Type B pancreatic cell (in vitro differentiated cells): ENCODE results near the gene ATF7IP. TPM values are rescaled to one million over a fixed set of nuclear protein-coding genes. Genes with fewer than 3 reads are reported as not detected.
A peak's percentile ranks its signal among the peaks of the same experiment; 100 is the strongest.

Experiments
- DNase-seq: peaks from one replicate; pipeline ENCODE4 v3.0.0; 2021; ENCODE audit warnings: mixed read lengths; ENCODE audit not compliant: unreplicated experiment; ENCODE audit errors: extremely low spot score
- H3K27ac Mint-ChIP-seq: 2 replicates; pipeline ENCODE4 v1.8.0; 2021; ENCODE audit warnings: mild to moderate bottlenecking, mixed read lengths
- H3K27me3 Mint-ChIP-seq: 2 replicates; pipeline ENCODE4 v1.8.0; 2021; ENCODE audit warnings: mixed read lengths
- H3K36me3 Mint-ChIP-seq: 2 replicates; pipeline ENCODE4 v1.8.0; 2021; ENCODE audit warnings: mixed read lengths
- H3K4me1 Mint-ChIP-seq: one replicate; pipeline ENCODE4 v1.8.0; 2021; ENCODE audit warnings: mixed read lengths; ENCODE audit not compliant: unreplicated experiment
- H3K4me3 Mint-ChIP-seq: 2 replicates; pipeline ENCODE4 v1.8.0; 2021; ENCODE audit warnings: mild to moderate bottlenecking, mixed read lengths
- H3K9me3 Mint-ChIP-seq: 2 replicates; pipeline ENCODE4 v1.8.0; 2021; ENCODE audit warnings: mixed read lengths
- CTCF ChIP-seq: fragments of 200-600 bp; sonication (generic); conservative IDR thresholded peaks from 2 replicates; pipeline ENCODE4 v1.5.0; 2021; ENCODE audit warnings: antibody characterized with exemption, mild to moderate bottlenecking
- total RNA-seq: library from RNA; stranded (reverse); gene quantifications from 2 replicates; pipeline ENCODE4 v1.2.1, GENCODE V29; 2021; ENCODE audit warnings: low replicate concordance

Gene ATF7IP
- total RNA-seq, 1 donor from 2014 or later = 102 TPM

GRCh38 chr12:14548609-14549008 is 183.1 kb downstream of the ATF7IP start:
- H3K4me3 Mint-ChIP-seq = no peak overlapping the region
- peaks cover 8% of the 10 kb centered on the region for H3K9me3 Mint-ChIP-seq
- no peak for DNase-seq
- H3K27me3 Mint-ChIP-seq = no peaks in the 10 kb centered on the region
- H3K4me1 Mint-ChIP-seq = no peaks in the 10 kb centered on the region
- H3K36me3 Mint-ChIP-seq = peaks cover 18% of the 10 kb centered on the region
- H3K27ac Mint-ChIP-seq = peak overlapping the region; percentile 69
- no peak for TF ChIP-seq CTCF

Other genes starting within 250 kb of the ATF7IP start
- gene PLBD1, start 202.2 kb downstream of the ATF7IP start, total RNA-seq = 21.1 and 30.5 TPM in 2 replicates